ENCODE data around the gene MAU2.

DNA sequence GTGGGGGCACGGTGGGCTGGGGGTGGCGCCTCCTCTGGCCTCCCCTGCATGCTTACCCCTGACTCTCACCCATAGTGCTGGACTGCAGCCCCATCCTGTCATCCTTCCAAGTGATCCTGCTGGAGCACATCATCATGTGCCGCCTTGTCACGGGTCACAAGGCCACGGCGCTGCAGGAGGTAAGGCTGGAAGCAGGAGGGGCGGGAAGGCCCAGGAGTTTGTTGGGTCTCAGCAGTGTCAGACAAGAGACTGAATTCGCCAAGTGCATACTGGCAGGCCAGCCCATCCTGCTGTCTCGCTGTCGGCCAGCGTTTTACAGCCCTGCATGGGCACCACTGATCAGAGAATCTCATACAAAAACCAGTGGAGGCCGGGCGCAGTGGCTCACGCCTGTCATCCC lies 23.1 kb downstream of the MAU2 start:
- TF ChIP-seq, protein P1, sequence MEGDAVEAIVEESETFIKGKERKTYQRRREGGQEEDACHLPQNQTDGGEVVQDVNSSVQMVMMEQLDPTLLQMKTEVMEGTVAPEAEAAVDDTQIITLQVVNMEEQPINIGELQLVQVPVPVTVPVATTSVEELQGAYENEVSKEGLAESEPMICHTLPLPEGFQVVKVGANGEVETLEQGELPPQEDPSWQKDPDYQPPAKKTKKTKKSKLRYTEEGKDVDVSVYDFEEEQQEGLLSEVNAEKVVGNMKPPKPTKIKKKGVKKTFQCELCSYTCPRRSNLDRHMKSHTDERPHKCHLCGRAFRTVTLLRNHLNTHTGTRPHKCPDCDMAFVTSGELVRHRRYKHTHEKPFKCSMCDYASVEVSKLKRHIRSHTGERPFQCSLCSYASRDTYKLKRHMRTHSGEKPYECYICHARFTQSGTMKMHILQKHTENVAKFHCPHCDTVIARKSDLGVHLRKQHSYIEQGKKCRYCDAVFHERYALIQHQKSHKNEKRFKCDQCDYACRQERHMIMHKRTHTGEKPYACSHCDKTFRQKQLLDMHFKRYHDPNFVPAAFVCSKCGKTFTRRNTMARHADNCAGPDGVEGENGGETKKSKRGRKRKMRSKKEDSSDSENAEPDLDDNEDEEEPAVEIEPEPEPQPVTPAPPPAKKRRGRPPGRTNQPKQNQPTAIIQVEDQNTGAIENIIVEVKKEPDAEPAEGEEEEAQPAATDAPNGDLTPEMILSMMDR (IDR thresholded peaks at IDR 0.05): no peak
- TF ChIP-seq EZH2 (IDR thresholded peaks at IDR 0.05): no peak

Measured in neural progenitor cell (in vitro differentiated cells).